Gastrocnemius medialis (tissue), 4 donors: ENCODE results near the gene SRM.

Source experiments
- CTCF ChIP-seq, 5 experiments: fragments of 450-650 bp in 3 of 5; fragments of 200-600 bp in 2 of 5; sonication (generic) in 2 of 5; IDR thresholded peaks in 4 of 5; conservative IDR thresholded peaks in 1 of 5; 1 replicate in 4 of 5; 2 replicates in 1 of 5; pipeline ENCODE4 v1.5.1; 2016 to 2019; ENCODE audit warnings: antibody characterized with exemption in 5 of 5, mild to moderate bottlenecking in 3 of 5, moderate library complexity in 3 of 5
- POLR2A ChIP-seq, 2 donors: fragments of 450-650 bp; IDR thresholded peaks; one replicate each; pipeline ENCODE4 v1.6.1; 2017; ENCODE audit warnings: antibody characterized with exemption in 2 of 2, mild to moderate bottlenecking in 2 of 2, moderate library complexity in 2 of 2

GRCh38 chr1:11028018-11028417, 31.8 kb downstream of the SRM start:
- TF ChIP-seq CTCF (IDR thresholded peaks at IDR 0.05 in 4 of 5, conservative IDR thresholded peaks at IDR 0.05 in 1 of 5) (no peak), POLR2A (IDR thresholded peaks at IDR 0.05) (no peak)
